Measurements from ENCODE around the gene HNRNPA3.

The HNRNPA3 gene

DNA sequence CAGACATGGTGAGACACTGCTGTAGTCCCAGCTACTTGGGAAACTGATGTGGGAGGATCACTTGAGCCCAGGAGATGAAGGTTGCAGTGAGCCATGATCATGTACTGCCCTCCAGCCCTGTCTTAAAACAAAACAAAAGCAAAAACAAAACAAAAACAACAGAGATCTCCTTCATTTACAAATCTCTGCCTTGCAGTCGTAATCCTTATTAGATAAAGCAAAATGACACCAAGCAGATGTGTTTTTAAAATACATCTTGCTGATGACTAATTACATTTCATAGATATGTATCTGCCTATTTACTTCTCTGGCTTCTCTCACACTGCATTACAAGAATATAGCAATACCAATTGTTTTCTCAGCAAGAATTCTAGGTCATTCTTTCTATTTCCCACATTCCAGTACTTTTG lies 29.1 kb downstream of the HNRNPA3 start:
- no peak for TF ChIP-seq EZH2phosphoT487 (IDR thresholded peaks at IDR 0.05; ENCODE audit: borderline replicate concordance)
- TF ChIP-seq, protein P1, sequence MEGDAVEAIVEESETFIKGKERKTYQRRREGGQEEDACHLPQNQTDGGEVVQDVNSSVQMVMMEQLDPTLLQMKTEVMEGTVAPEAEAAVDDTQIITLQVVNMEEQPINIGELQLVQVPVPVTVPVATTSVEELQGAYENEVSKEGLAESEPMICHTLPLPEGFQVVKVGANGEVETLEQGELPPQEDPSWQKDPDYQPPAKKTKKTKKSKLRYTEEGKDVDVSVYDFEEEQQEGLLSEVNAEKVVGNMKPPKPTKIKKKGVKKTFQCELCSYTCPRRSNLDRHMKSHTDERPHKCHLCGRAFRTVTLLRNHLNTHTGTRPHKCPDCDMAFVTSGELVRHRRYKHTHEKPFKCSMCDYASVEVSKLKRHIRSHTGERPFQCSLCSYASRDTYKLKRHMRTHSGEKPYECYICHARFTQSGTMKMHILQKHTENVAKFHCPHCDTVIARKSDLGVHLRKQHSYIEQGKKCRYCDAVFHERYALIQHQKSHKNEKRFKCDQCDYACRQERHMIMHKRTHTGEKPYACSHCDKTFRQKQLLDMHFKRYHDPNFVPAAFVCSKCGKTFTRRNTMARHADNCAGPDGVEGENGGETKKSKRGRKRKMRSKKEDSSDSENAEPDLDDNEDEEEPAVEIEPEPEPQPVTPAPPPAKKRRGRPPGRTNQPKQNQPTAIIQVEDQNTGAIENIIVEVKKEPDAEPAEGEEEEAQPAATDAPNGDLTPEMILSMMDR (conservative IDR thresholded peaks at IDR 0.05; ENCODE audit: low read length) = no peak

DNA sequence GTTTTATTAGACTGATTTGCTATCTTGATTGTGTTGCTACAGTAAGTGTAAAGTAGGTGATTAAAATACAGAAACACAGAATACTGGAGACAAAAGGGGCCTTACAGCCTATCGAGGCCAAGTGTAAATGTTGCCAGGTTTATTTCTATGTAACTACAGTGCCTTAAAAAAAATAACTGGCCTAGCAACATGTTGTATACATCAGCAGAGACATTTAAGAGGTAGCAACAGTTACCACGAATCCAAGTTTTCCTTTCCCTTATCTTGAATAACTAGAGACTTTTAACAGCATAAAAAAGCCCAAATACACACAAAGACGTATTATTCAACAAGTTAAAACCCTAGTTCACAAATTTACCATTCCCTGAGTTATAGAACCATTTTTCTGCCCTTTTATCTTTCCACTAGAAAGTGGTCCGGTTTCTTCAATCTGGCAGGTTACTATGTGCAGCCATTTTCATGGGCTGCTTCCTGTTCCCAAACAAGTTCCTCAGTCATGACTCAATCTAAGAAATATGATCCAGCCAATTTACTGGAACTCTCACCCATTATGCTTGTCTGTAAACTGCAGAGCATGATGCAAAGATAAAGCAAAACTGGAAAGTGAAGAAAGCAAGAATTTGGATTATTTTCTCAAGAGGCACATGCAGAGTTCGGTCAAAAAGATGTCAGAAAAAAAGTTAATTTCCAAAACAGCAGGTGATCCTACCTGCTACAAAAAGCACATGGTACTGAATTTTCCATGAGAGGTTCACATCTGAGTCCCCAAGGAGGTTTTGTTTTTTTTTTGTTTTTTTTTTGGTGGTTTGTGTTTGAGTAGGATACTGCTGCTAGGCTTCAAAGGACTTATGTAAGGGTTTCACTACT lies 29.8 kb downstream of the HNRNPA3 start:
- H3K9me2 ChIP-seq (replicated peaks; ENCODE audit: low read depth, low read length) = no peaks in the 10 kb centered on the region
- H3K36me3 ChIP-seq (ENCODE audit: insufficient read depth, low read length) = no peaks in the 10 kb centered on the region
- no peaks in the 10 kb centered on the region for H3K9me3 ChIP-seq (ENCODE audit: insufficient read depth, low read depth, low read length)
- H3K4me3 ChIP-seq (ENCODE audit: low read length, poor library complexity, severe bottlenecking) = no peak overlapping the region
- no peak for TF ChIP-seq EZH2phosphoT487 (IDR thresholded peaks at IDR 0.05; ENCODE audit: borderline replicate concordance)
- TF ChIP-seq, protein P1 (conservative IDR thresholded peaks at IDR 0.05; ENCODE audit: low read length) = no peak
- peaks cover 36% of the 10 kb centered on the region for H3K4me1 ChIP-seq (ENCODE audit: insufficient read depth, low read length, poor library complexity, severe bottlenecking)
- no peaks in the 10 kb centered on the region for H3K27me3 ChIP-seq (ENCODE audit: insufficient read depth, low read length, poor library complexity, severe bottlenecking)
- no peak overlapping the region for H3K9ac ChIP-seq (ENCODE audit: low read depth, low read length, poor library complexity, severe bottlenecking)
- H3F3A ChIP-seq (ENCODE audit: low read depth) = peaks cover 8% of the 10 kb centered on the region
- no peak overlapping the region for H3K4me2 ChIP-seq (ENCODE audit: low read depth, low read length, poor library complexity, severe bottlenecking)
- H2AFZ ChIP-seq (ENCODE audit: low read length) = no peak overlapping the region
- peaks cover 55% of the 10 kb centered on the region for H4K20me1 ChIP-seq (ENCODE audit: insufficient read depth, low read length, poor library complexity, severe bottlenecking)
- peaks cover 94% of the 10 kb centered on the region for H3K79me2 ChIP-seq (ENCODE audit: insufficient read depth, low read length)

More for the DNA sequence above, 29.1 kb downstream of the HNRNPA3 start:
- Histone ChIP-seq H3K36me3 (ENCODE audit: insufficient read depth, low read length) (no peaks in the 10 kb centered on the region), H3F3A (ENCODE audit: low read depth) (peaks cover 8% of the 10 kb centered on the region), H2AFZ (ENCODE audit: low read length) (no peak overlapping the region), H3K79me2 (ENCODE audit: insufficient read depth, low read length) (peaks cover 94% of the 10 kb centered on the region), H4K20me1 (ENCODE audit: insufficient read depth, low read length, poor library complexity, severe bottlenecking) (peaks cover 56% of the 10 kb centered on the region), H3K27me3 (ENCODE audit: insufficient read depth, low read length, poor library complexity, severe bottlenecking) (no peaks in the 10 kb centered on the region), H3K4me1 (ENCODE audit: insufficient read depth, low read length, poor library complexity, severe bottlenecking) (peaks cover 36% of the 10 kb centered on the region), H3K9me2 (replicated peaks; ENCODE audit: low read depth, low read length) (no peaks in the 10 kb centered on the region), H3K9ac (ENCODE audit: low read depth, low read length, poor library complexity, severe bottlenecking) (no peak overlapping the region), H3K4me2 (ENCODE audit: low read depth, low read length, poor library complexity, severe bottlenecking) (no peak overlapping the region), H3K4me3 (ENCODE audit: low read length, poor library complexity, severe bottlenecking) (no peak overlapping the region), H3K9me3 (ENCODE audit: insufficient read depth, low read depth, low read length) (no peaks in the 10 kb centered on the region)

DNA sequence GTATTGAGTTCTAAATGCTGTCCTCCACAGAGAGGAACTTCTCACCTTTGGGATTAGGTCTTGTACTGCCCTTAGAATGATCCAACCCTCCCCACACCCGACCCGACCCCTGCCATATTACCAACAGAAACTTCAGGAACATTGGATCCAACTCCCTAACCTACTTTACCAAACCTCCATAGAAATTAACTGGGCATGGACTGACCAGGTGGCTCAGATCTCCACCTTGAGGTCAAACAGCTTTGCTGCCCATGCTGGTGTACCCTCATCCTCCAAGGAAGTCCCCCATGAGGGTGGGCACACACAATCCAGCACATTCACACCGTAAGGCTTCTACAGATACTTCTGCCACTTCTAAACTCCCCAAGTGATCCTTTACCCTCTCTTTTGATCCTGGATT lies 30.5 kb downstream of the HNRNPA3 start:
- H3K9me3 ChIP-seq (ENCODE audit: insufficient read depth, low read depth, low read length) = no peaks in the 10 kb centered on the region
- H3K79me2 ChIP-seq (ENCODE audit: insufficient read depth, low read length) = peaks cover 94% of the 10 kb centered on the region
- peaks cover 8% of the 10 kb centered on the region for H3F3A ChIP-seq (ENCODE audit: low read depth)
- no peak for TF ChIP-seq EZH2phosphoT487 (IDR thresholded peaks at IDR 0.05; ENCODE audit: borderline replicate concordance)
- TF ChIP-seq, protein P1 (conservative IDR thresholded peaks at IDR 0.05; ENCODE audit: low read length) = no peak
- no peak overlapping the region for H3K4me2 ChIP-seq (ENCODE audit: low read depth, low read length, poor library complexity, severe bottlenecking)
- H3K27me3 ChIP-seq (ENCODE audit: insufficient read depth, low read length, poor library complexity, severe bottlenecking) = no peaks in the 10 kb centered on the region
- no peak overlapping the region for H3K4me3 ChIP-seq (ENCODE audit: low read length, poor library complexity, severe bottlenecking)
- H4K20me1 ChIP-seq (ENCODE audit: insufficient read depth, low read length, poor library complexity, severe bottlenecking) = peaks cover 58% of the 10 kb centered on the region
- H3K36me3 ChIP-seq (ENCODE audit: insufficient read depth, low read length) = no peaks in the 10 kb centered on the region
- H2AFZ ChIP-seq (ENCODE audit: low read length) = no peak overlapping the region
- no peak overlapping the region for H3K9ac ChIP-seq (ENCODE audit: low read depth, low read length, poor library complexity, severe bottlenecking)
- H3K9me2 ChIP-seq (replicated peaks; ENCODE audit: low read depth, low read length) = no peaks in the 10 kb centered on the region
- peaks cover 36% of the 10 kb centered on the region for H3K4me1 ChIP-seq (ENCODE audit: insufficient read depth, low read length, poor library complexity, severe bottlenecking)
